NCI-H446 treated with DMSO at 0.1 percent for 48 hours (cell line): ENCODE results near the gene PALD1.
"Not testable (repeated sequence)": the region's sequence is repeated elsewhere in the genome, so short reads cannot be mapped to it uniquely, and the experiment has no call there.

Experiments used
- DNase-seq: peaks from one replicate; lab custom pipeline; 2025; lab: John Stamatoyannopoulos, UW

PALD1 gene

DNA sequence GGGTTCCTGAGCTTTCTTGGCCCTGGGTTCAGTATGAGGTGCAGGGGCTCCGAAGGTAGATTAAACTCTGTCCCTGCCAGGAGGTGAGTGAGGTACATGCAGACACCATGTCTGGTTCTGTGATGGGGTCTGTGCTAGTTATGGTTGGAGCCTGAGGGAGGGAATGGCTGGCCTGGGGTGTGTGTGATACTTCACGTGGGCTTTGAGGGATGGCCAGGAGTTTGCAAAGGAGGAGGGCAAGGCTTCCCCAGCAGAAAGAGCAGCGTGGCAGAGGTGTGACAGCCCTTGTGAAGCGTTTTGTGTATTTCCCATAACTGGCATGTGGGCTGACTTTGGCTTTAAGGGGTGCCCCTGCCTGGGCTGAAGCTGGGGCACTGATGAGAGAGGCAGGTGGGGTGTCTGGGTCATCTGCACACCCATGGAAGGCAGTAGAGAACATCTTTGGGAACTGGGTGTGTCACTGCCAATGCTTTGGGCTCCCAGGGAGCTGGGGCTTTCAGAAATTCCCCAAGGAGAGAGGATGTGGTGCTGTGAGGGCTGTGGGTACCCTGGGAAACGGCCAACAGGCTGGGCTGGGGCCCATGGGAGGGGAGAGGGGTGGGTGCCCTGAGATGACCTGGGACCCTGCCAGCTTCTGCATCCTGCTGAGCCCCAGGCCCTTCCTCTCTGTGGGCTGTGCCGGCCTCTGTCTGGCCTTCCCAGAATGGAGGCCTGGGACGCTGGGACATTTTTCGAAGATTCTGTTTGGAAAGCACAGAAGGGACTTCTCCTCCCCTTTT, 4.6 kb downstream of the PALD1 start:
- no peak for DNase-seq

DNA sequence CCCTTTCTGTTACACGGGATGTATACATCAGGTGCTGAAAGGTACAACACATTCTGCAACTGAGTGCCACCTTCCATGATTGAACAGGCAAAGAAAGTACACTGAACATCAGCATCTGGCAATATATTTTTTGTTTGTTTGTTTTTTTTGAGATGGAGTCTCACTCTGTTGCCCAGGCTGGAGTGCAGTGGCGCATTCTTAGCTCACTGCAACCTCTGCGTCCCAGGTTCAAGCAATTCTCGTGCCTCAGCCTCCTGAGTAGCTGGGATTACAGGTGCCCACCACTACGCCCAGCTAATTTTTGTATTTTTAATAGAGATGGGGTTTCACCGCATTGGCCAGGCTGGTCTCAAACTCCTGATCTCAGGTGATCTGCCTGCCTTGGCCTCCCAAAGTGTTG, 5.3 kb downstream of the PALD1 start:
- DNase-seq: not testable (repeated sequence)

DNA sequence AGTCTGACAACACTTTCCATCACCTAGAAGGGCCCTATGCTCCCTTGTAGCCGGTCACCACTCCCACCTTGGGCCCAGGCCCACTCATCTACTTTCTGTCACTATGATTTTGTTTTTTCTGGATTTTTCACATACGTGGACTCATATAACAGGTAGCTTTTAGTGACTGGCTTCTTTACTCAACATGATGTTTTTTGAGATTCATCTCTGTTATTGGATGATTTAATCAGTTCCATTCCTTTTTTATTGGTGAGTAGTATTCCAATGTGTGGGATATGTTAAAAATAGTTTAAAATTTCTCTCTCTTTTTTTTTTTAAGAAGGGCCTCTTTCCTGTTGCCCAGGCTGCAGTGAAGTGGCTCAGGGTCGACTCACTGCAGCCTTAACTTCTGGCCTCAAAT, 9.3 kb downstream of the PALD1 start:
- no peak for DNase-seq

GRCh38 chr10:70490142-70490541, 11.6 kb downstream of the PALD1 start:
- DNase-seq: no peak

- no peak for DNase-seq
Measured at GRCh38 chr10:70491614-70492013, 13.0 kb downstream of the PALD1 start.

DNA sequence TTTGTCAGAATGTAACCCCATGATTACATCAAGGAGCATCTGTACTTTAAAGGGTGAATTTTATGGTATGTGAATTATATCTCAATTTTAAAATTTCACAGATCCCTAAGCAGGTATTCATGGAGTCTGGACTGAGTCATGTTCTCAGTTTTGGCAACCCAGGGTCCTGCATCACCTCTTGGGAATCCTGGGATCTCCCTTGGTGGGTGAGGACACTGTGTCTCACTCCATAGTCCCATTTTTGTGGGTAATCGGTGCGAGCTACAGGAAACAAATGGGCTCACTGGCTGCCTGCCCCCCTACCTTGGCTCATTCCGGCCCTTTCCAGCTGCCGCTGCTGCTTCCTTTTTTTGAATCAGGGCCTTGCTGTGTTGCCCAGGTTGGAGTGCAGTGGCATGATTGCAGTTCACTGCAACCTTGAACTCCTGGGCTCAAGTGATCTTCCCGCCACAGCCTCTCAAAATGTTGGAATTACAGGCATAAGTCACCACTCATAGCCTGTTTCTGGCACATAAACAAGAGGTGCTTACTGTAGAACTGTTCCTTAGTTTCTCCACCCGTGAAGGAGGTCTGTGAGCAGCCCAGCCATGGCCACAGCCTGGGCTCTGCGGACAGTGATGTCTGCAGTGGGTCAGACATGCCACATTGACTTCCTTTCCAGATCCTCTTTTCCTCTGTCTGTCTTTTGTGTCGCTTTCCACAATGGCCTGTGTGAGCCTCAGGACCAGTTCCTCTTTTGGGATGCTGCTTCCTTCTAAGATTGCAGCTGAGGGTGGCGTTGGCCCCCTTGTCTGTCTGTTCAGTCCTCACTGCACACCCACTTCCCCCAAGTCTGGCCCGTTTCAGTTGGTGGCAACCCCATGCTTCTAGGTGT, 14.5 kb downstream of the PALD1 start:
- no peak for DNase-seq

DNA sequence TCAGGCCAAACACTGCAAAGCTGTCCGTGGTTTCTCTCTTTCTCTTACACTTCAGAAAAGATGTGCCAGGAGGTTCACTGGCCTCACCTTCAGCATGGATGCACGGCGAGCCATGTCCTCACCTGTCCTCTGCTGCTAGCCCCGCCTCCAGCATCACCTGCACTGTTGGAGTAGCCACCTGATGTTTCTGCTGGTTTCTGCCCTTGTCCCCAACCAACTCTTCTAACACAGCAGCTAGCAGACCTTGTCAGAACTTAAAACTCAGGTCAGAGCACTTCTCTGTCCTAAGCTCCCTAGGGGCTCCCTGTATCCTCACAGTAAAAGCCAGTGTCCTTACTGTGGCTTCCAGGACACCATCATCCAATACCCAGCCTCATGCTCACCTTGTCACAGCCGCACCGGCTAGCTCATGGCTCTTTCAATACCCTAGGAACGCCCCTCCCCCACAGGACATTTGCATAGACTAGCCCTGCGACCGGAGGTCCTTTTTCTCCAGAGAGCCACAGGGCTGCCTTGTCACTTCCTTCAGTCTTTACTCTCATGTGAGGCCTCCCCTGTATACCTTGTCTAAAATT, 15.2 kb downstream of the PALD1 start:
- no peak for DNase-seq

DNA sequence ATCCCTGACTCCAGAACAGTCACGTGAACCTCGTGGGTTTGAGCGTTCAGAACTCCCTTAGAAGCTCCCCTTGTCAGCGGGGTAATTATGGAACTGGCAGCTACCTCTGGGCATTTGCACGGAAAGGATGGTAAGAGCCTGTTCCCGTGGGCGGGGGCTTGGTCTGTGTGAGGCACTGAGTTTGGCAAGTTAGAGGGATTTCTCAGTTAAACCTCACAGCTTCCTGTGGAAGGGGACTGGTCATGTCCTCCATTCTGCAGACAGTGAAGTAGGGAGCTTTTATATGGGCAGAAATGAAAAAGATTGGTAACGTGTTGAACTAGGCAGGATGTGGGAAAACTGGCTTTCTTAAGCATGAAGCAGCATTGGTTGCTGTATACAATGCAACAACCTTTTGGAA, 16.0 kb downstream of the PALD1 start:
- DNase-seq: no peak

- DNase-seq: no peak
Measured at GRCh38 chr10:70494966-70495365, 16.4 kb downstream of the PALD1 start.

DNA sequence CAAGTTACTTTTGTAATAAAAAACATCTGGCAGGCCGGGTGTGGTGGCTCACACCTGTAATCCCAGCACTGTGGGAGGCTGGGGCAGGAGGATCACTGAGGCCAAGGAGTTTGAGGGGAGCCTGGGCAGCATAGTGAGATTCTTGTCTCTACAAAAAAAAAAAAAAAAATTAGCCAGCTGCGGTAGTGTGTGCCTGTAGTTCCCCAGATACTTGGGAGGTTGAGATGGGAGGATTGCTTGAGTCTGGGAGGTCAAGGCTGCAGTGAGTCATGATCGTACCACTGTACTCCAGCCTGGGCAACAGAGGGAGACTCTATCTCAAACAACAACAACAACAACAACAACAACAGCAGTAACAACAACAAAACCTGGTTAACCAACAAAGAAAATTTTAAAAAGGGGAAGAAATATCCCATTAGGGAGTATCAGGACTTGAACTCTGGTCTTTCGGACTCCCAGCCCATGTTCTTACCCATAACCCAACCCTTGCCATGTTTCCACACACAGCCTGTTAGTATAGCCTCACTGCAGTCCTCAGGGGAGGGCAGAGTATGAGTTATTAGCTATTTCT, 17.2 kb downstream of the PALD1 start:
- no peak for DNase-seq

GRCh38 chr10:70496341-70497119, 18.0 kb downstream of the PALD1 start:
- no peak for DNase-seq

- no peak for DNase-seq
Measured at GRCh38 chr10:70497120-70497545, 18.6 kb downstream of the PALD1 start.

DNA sequence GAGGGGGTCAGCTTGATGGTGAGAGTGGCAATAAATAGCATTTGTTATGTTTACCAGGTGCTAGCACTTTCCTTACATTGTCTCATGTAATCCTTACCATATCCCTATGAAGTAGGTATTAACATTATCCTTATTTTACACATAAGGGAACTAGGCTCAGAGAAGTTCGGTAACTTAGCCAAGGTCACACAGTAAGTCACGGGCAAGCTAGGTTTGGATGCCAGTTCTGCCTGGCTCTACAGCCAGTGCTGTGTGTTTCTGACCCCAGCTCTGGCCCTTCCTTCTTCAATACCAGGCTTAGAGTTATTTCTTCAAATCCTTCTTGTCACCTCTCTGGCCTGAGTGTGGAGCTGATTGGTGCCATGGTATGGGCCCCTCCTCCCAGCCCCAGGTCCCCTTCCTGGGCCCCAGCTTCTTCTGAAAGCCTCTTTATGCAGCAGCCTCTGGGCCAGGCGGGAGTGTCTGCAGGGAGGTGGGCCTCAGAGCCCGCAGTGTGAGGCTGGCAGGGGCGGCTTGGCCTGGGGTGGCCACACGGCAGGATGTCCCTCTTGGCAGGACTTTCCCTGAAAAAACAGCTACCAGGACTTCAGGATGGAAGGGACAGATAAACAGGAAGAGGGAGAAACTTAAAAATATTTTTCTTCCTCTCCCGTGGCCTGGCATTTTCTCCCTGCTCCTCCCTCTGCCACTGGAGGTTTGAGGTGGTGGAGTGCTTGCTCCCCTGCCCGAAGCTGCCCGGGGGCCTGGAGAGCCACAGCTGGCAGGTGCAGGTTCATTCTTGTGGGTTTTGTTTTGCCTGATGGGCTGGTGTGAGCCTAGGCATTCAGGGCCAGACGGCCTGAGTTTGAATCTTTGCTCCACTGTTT, 20.6 kb downstream of the PALD1 start:
- no peak for DNase-seq

DNA sequence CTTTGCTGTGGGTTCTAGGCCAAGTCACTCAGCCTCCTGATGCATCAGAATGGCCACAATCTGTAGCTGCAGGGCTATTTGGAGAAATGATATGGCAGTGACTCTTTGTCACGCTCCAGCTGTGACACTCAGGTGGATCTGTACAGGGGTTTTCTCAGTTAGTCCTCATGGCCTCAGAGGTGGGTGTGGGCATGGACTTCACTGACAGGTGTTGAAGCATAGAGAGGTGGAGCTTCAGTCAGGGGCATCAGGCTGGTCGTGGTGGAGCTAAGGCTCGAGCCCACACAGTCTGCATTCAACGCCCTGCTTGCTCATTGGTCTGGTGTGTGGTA, 21.2 kb downstream of the PALD1 start:
- no peak for DNase-seq

- no peak for DNase-seq
Measured at GRCh38 chr10:70500368-70500767, 21.8 kb downstream of the PALD1 start.

DNA sequence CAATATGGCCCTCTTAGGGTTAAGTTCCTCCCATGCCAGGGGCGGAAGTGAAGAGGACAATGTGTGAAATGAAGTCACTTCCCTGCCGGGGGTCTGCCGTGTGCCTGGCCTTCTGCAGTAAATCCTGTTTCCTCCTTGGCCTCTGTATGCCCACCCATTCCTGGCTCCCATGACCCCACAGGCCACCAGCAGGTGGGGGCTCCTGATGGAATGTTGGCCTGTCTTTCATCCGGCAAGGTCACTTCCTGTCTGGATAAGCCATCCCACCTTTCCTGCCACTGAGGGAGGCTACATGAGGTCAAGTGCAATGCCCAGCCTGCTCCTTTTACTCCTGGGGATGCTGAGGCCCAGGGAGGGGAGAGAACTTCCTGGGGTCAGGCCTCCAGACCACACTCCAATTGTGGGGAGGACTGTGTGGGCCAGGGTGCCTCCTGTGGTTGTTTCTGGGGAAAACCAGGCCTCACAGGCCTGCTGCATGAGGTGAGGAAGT, 22.3 kb downstream of the PALD1 start:
- DNase-seq: no peak

DNA sequence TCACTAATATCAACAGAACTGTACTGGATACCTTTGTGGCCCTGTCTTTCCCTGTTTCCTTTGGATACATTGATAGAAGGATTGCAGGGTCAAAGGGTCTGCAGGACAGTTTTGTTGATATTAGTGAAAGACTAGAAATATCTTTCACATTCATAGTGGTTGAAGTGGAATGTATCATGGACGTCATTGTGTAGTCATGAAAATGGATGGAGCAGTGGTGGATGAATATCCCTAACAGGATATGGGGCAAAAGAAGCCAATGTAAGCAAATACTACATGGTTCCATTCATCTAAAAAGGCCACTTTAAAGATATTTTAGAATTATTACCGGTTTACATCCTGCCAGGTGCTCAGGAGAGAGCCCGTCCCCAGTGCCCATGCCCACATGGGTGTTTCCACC, 23.8 kb downstream of the PALD1 start:
- DNase-seq: no peak

GRCh38 chr10:70503776-70504175, 25.2 kb downstream of the PALD1 start:
- DNase-seq: no peak

- DNase-seq: no peak
Measured at GRCh38 chr10:70504521-70505358, 26.2 kb downstream of the PALD1 start.

- DNase-seq: no peak
Measured at GRCh38 chr10:70505908-70506307, 27.3 kb downstream of the PALD1 start.
